Gastrocnemius medialis (tissue), 4 donors: ENCODE measurements around the gene ID1. TPM values are rescaled to one million over a fixed set of nuclear protein-coding genes. Genes with fewer than 3 reads are reported as not detected.

ENCODE experiments used
- ATAC-seq, 2 donors: fragments of 150-250 bp; one replicate each; pipeline ENCODE4 v1.9.1; 2016
- DNase-seq, 2 donors: peaks; one replicate each; pipeline ENCODE4 v3.0.0-alpha.2; 2019
- H3K27ac ChIP-seq, 4 donors: fragments of 200-600 bp; sonication (generic); 1 replicate in 1 of 4; 2 replicates in 3 of 4; pipeline ENCODE4 v1.5.1; 2016 to 2018; ENCODE audit warnings: mild to moderate bottlenecking in 2 of 4, moderate library complexity in 1 of 4
- H3K27me3 ChIP-seq, 3 donors: fragments of 200-600 bp; sonication (generic) in 2 of 3; 1 replicate in 1 of 3; 2 replicates in 2 of 3; pipeline versions ENCODE4 v1.5.1 to v1.6.0; 2016 to 2019; ENCODE audit warnings: mild to moderate bottlenecking in 1 of 3, moderate library complexity in 1 of 3
- H3K36me3 ChIP-seq, 2 donors: fragments of 200-600 bp; sonication (generic) in 1 of 2; one replicate each; pipeline ENCODE4 v1.5.1; 2017 to 2018
- H3K4me1 ChIP-seq, 2 donors: fragments of 200-600 bp; sonication (generic) in 1 of 2; one replicate each; pipeline ENCODE4 v1.5.1; 2016 to 2017; ENCODE audit warnings: mild to moderate bottlenecking in 2 of 2
- H3K4me3 ChIP-seq, 4 donors: fragments of 200-600 bp; sonication (generic) in 3 of 4; 1 replicate in 1 of 4; 2 replicates in 3 of 4; pipeline ENCODE4 v1.5.1; 2016 to 2019; ENCODE audit warnings: mild to moderate bottlenecking in 2 of 4
- H3K9me3 ChIP-seq, 3 donors: fragments of 200-600 bp; sonication (generic) in 2 of 3; 1 replicate in 1 of 3; 2 replicates in 2 of 3; pipeline ENCODE4 v1.5.1; 2016 to 2019
- POLR2A ChIP-seq, 2 donors: fragments of 450-650 bp; IDR thresholded peaks; one replicate each; pipeline ENCODE4 v1.6.1; 2017; ENCODE audit warnings: antibody characterized with exemption in 2 of 2, mild to moderate bottlenecking in 2 of 2, moderate library complexity in 2 of 2
- in situ Hi-C, 4 donors: fragments of 200-750 bp; cut with MboI; loops; one replicate each; pipeline versions ENCODE4 v1.15.0 to v1.8.0; 2017; ENCODE audit warnings: low sequenced_read_pairs in 4 of 4
- intact Hi-C: fragments of 100-400 bp; cut with DNase I; formaldehyde crosslinking; loops from one replicate; pipeline ENCODE4 v1.15.1; 2023; ENCODE audit warnings: low total_unique reads
- microRNA-seq, 2 donors: library from miRNA; unstranded; fragments of <30 nt; microRNA quantifications; one replicate each; pipeline ENCODE4, GENCODE V29; 2016; ENCODE audit warnings: borderline replicate concordance in 2 of 2
- total RNA-seq, 4 donors: library from RNA; depleted of rRNA; stranded (reverse); fragments of >200 nt; gene quantifications; one replicate each; pipeline versions ENCODE4 v1.1.0 to v1.2.3, GENCODE V29; 2016
- TF ChIP-seq, protein P1 (sequence below), 5 experiments: fragments of 450-650 bp in 3 of 5; fragments of 200-600 bp in 2 of 5; sonication (generic) in 2 of 5; IDR thresholded peaks in 4 of 5; conservative IDR thresholded peaks in 1 of 5; 1 replicate in 4 of 5; 2 replicates in 1 of 5; pipeline ENCODE4 v1.5.1; 2016 to 2019; ENCODE audit warnings: antibody characterized with exemption in 5 of 5, mild to moderate bottlenecking in 3 of 5, moderate library complexity in 3 of 5

ID1 gene
- total RNA-seq, 4 donors from 2014 or later = 115 to 206 (median 148) TPM

GRCh38 chr20:31652917-31653396 is 47.9 kb downstream of the ID1 start:
- TF ChIP-seq POLR2A (IDR thresholded peaks at IDR 0.05) = no peak
- TF ChIP-seq, protein P1, sequence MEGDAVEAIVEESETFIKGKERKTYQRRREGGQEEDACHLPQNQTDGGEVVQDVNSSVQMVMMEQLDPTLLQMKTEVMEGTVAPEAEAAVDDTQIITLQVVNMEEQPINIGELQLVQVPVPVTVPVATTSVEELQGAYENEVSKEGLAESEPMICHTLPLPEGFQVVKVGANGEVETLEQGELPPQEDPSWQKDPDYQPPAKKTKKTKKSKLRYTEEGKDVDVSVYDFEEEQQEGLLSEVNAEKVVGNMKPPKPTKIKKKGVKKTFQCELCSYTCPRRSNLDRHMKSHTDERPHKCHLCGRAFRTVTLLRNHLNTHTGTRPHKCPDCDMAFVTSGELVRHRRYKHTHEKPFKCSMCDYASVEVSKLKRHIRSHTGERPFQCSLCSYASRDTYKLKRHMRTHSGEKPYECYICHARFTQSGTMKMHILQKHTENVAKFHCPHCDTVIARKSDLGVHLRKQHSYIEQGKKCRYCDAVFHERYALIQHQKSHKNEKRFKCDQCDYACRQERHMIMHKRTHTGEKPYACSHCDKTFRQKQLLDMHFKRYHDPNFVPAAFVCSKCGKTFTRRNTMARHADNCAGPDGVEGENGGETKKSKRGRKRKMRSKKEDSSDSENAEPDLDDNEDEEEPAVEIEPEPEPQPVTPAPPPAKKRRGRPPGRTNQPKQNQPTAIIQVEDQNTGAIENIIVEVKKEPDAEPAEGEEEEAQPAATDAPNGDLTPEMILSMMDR (IDR thresholded peaks at IDR 0.05 in 4 of 5, conservative IDR thresholded peaks at IDR 0.05 in 1 of 5) = no peak
- no peaks in the 10 kb centered on the region for H3K36me3 ChIP-seq
- in situ Hi-C loops = loop anchor here in 1 of 4 donors (25.0 kb wide), 1 partner anchor 159 kb away; the partner anchor contains the start of gene MYLK2
- ATAC-seq (no peak), DNase-seq (no peak)
- H3K9me3 ChIP-seq = no peaks in the 10 kb centered on the region
- no peak overlapping the region for H3K27ac ChIP-seq
- no peak overlapping the region for H3K4me3 ChIP-seq
- H3K27me3 ChIP-seq = peaks cover 0 to 4% (median 0%) of the 10 kb centered on the region in 3 donors
- intact Hi-C loops = no loop called here
- peaks cover 0 to 9% of the 10 kb centered on the region in 2 donors for H3K4me1 ChIP-seq

DNA sequence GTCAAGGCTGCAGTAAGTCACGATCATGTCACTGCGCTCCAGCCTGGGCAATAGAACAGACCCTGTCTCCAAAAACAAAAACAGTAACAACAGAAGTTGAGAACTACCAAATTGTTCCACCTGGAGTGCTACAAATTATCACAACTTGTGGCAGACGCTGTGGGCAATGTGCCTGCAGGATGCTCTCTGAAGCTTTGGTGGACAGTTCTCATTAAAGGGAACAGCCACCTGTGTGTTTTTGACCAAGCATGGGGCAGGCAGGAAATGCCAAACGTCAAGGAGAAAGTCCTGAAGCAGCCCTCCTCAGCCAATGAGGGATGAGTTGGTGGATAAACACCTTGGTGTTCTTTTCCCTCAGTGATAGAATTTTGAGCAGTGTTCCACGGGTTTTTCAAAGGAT is 48.5 kb downstream of the ID1 start:
- Histone ChIP-seq H3K27ac (no peak overlapping the region), H3K9me3 (no peaks in the 10 kb centered on the region)
- DNase-seq = no peak

DNA sequence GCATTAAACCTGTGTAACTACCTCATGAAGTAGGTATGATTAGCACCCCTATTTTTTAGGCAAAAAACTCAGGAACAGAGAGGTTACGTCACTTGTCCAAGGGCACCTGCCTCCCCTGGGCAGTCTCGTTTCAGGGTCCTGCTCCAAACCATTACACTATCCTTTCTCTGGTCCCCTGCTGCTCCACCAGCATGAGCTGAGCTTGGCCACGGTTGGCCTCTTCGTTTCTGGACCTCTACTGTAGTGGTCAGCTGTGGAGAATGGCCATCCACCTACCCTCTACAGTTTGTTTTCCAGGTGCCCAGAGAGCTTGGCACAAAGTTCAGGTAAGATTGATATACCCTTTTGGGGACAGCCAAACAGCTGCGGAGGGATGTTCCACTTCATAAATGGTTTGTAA is 49.4 kb downstream of the ID1 start:
- in situ Hi-C loops = loop anchor here in 1 of 4 donors (25.0 kb wide), 1 partner anchor 158 kb away; the partner anchor contains the start of gene MYLK2

More for the DNA sequence above, 48.5 kb downstream of the ID1 start:
- H3K4me3 ChIP-seq = no peak overlapping the region
- in situ Hi-C loops = loop anchor here in 1 of 4 donors (25.0 kb wide), 1 partner anchor 159 kb away; the partner anchor contains the start of gene MYLK2
- H3K36me3 ChIP-seq = no peaks in the 10 kb centered on the region
- ATAC-seq = no peak
- intact Hi-C loops = no loop called here
- no peak for TF ChIP-seq POLR2A (IDR thresholded peaks at IDR 0.05)
- TF ChIP-seq, protein P1 (IDR thresholded peaks at IDR 0.05 in 4 of 5, conservative IDR thresholded peaks at IDR 0.05 in 1 of 5) = no peak
- H3K4me1 ChIP-seq = peaks cover 0 to 9% of the 10 kb centered on the region in 2 donors
- peaks cover 0 to 4% (median 0%) of the 10 kb centered on the region in 3 donors for H3K27me3 ChIP-seq

More for the DNA sequence above, 49.4 kb downstream of the ID1 start:
- Histone ChIP-seq H3K4me3 (no peak overlapping the region), H3K27ac (no peak overlapping the region), H3K27me3 (peaks cover 0 to 4% (median 0%) of the 10 kb centered on the region in 3 donors), H3K9me3 (no peaks in the 10 kb centered on the region), H3K36me3 (no peaks in the 10 kb centered on the region), H3K4me1 (peaks cover 0 to 9% of the 10 kb centered on the region in 2 donors)
- ATAC-seq = no peak
- DNase-seq = no peak
- intact Hi-C loops = no loop called here
- TF ChIP-seq, protein P1 (IDR thresholded peaks at IDR 0.05 in 4 of 5, conservative IDR thresholded peaks at IDR 0.05 in 1 of 5) = no peak
- TF ChIP-seq POLR2A (IDR thresholded peaks at IDR 0.05) = no peak

Small RNA genes lying within 50 kb of the gene (microRNA-seq; reads per million reads assigned to microRNA genes)
- gene MIR3193 = 0 reads per million in 2 donors

Other genes starting within 250 kb of the ID1 start
- not detected for gene DEFB118, start 236.7 kb upstream of the ID1 start, total RNA-seq
- not detected for gene DEFB119, start 214.7 kb upstream of the ID1 start, total RNA-seq
- not detected for gene DEFB121, start 199.1 kb upstream of the ID1 start, total RNA-seq
- not detected for gene DEFB123, start 164.7 kb upstream of the ID1 start, total RNA-seq
- not detected for gene DEFB124, start 130.2 kb upstream of the ID1 start, total RNA-seq
- 1 to 10 TPM in 3 of 4 donors, under 1 TPM in 1; 0.87 to 7.5 (median 1.2) TPM for gene REM1, start 130.0 kb upstream of the ID1 start, total RNA-seq
- 10 to 100 TPM; 22.7 to 31.0 (median 26.4) TPM for gene HM13, start 90.8 kb upstream of the ID1 start, total RNA-seq
- gene COX4I2, start 32.6 kb downstream of the ID1 start, total RNA-seq = 10 to 100 TPM in 1 of 4 donors, 1 to 10 TPM in 3; 3.9 to 10.4 (median 4.3) TPM
- 10 to 100 TPM; 41.5 to 87.8 (median 55.3) TPM for gene BCL2L1, start 117.6 kb downstream of the ID1 start, total RNA-seq
- gene TPX2, start 134.0 kb downstream of the ID1 start, total RNA-seq = 1 to 10 TPM in 2 of 4 donors, under 1 TPM in 2; 0.46 to 1.9 (median 1.0) TPM
- gene MYLK2, start 214.1 kb downstream of the ID1 start, total RNA-seq = 100 to 1,000 TPM in 2 of 4 donors, 10 to 100 TPM in 2; 17.2 to 255 (median 88.4) TPM
- gene FOXS1, start 240.3 kb downstream of the ID1 start, total RNA-seq = under 1 TPM in 1 of 4 donors, not detected in 3; 0.33 TPM